Activated T-helper 1 cell treated with anti-CD3 and anti-CD28 coated beads, Interleukin-2, amount 50 U/mL, for 16 hours (primary cell): Measurements from ENCODE around the gene ZFHX2.
"Not testable (repeated sequence)": the region's sequence is repeated elsewhere in the genome, so short reads cannot be mapped to it uniquely, and the experiment has no call there.

Experiments
- DNase-seq, 2 donors: peaks; one replicate each; pipeline ENCODE4 v3.0.0-alpha.2; 2020; ENCODE audit warnings: low read depth in 1 of 2, low spot score in 1 of 2

The ZFHX2 gene

GRCh38 chr14:23544511-23545447, 6.8 kb downstream of the ZFHX2 start:
- DNase-seq: no peak

DNA sequence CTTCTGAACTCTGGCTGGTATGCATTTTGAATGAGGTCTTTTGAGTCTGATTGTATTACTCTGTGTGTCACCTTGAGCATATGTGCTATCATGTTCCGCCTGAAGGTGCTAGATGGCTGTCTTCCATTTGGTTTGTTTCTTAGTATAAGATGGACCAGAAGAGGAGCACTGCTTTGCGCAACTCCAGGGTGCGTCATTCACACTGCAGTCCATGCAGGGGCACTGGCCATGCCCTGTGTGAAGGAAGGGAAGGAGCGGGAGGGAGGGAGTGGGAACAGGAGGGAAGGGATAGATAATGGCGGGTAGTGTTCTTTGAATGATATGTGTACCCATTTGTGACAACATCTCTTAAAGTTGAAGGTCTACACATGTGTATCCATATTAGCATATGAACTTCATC, 8.2 kb downstream of the ZFHX2 start:
- no peak for DNase-seq

GRCh38 chr14:23542261-23542660, 9.3 kb downstream of the ZFHX2 start:
- DNase-seq: no peak

DNA sequence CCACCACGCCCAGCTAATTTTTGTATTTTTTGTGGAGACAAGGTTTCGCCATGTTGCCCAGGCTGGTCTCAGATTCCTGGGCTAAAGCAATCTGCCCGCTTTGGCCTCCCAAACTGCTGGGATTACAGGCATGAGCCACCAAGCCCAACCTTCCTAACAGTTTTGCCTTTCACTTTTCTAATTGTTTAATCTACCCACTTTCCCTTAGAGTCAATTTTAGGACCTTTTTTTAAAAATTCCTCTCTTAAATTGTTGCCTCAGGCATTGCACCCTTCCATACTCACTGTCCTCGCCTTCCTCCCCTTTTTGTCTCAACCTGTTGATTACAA, 11.5 kb downstream of the ZFHX2 start:
- DNase-seq: no peak

- DNase-seq: no peak
Measured at GRCh38 chr14:23539248-23540140, 12.1 kb downstream of the ZFHX2 start.

DNA sequence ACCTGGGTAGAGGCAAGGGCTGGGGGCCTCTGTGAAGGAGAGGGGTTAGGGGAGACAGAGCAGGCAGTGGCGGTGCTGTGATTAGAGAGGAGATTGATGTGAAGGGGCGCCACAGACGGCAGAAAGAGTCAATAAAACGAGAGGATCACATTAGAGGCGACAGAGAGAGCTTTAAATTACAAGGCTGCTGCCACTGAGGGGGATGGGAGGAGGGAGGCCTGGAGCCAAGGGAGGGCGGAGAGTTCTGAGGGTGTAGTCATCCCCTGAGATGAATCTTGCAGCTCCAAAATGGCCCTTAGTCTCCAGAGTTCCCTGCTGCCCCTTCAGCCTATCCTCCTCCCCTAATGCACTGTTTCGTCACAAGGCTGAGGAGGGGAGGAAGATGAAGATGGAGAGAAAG, 12.8 kb downstream of the ZFHX2 start:
- no peak for DNase-seq

DNA sequence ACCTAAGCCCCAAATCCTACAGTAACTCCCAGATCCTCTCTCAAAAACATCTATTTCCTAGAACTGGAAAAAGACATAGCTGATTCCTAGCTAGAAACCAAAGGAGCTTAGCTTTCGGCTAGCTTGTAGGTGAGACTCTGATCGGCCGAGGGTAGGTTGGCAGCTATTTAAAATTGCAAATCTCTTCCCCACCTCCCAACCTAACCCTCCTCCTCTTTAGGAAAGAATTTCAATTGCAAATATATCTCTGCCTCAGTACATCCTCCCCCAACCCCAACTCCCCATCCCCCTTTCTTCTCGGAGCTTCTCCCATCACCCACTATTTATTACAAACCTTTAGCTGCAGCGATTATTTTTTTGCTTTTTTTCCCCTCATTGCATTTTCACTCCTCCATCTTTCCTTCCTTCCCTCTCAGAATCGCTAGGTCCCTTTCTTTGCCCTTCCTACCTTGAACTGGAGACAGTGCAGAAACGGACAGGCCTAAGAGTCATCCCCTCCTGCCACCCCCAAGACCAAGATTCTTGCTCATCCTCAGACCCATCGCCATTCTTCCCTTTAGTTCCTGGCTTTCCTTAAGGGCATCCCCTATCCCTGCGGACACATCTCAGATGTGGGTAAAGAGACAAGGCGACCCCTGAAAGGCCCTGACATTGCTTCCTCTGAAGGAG, 13.4 kb downstream of the ZFHX2 start:
- DNase-seq: no peak

DNA sequence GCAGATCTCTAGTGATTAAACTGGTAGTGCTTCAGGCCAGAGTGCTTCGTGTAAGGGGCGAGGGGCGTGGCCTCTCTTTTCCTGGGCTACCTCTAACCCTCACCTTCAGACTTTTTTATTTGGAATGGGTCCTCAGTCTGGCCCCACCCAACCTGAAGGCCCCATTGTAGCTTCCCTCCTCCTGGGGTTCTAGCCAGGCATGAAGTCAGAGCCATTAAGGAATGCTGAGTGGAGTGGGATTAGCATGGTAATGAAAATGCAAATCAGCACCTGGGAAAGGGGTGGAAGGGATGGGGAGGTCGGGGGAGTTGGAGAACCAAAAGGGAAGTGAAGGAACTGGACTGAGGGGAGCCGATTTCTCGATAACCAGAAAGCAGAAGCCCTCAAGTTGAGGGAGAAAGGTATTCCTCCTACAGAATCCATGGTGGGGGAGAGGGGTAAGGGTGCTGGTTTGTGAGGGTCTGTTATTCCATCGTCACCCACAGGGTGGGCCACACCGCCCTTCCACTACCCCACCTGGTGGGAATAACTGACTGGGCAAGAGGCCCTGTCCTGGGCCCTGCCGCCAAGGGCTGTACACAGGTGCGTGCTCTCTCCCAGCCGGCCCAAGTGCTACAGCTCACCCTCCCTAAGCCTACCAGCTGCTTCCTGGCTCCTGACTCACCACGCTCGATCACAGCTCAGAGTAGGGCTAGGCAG, 14.1 kb downstream of the ZFHX2 start:
- no peak for DNase-seq

DNA sequence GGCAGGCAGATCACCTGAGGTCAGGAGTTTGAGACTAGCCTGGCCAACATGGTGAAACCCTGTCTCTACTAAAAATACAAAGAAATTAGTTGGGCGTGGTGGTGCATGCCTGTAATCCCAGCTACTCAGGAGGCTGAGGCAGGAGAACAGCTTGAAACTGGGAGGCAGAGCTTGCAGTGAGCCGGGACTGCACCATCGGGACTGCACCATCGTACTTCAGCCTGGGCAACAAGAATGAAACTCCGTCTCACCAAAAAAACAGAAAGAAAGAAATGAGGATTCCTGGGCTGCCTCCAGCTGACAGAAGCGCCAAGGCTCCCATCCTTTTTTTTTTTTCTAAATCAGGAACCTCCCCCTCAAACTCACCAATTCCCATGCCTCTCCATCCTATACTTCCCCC, 14.7 kb downstream of the ZFHX2 start:
- DNase-seq: not testable (repeated sequence)

- DNase-seq: no peak
Measured at GRCh38 chr14:23536494-23536893, 15.1 kb downstream of the ZFHX2 start.

GRCh38 chr14:23535943-23536342, 15.6 kb downstream of the ZFHX2 start:
- no peak for DNase-seq

DNA sequence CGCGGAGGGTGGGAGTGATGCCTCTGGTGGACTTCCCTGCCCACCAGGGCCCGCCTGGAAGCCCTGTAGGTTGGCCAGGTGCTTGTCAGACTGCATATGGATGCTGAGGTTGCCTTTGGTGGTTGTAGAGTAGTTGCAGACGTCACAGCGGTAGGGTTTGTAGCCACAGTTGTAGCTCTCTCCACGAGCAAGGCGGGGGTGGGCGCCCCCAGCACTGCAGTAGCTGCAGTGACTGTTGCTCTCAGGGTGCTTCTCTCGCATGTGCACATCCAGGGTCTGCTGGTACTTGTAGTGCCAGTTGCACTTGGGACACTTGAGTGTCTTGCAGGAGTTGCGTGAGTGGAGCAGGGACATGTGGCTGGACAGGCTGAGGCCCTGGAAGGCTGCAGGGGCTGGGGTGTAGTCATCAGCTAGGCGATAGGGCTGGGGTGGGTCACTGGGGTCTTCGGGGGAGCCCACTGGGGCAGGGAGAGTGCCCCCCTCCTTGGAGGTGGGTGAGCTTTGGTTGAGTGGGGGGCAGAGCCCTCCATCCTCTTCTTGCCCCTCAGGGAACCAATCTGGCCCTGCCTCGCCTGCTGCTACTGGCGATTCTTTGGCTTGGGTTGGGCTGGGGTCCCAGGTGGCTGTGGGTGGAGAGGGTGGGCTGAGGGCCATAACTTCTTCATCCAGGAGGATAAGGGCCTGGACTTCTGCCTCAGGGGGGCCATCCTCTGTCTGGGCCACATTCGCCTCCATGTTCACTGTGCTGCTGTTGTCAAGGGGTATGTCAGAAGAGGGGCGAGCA, 17.7 kb downstream of the ZFHX2 start:
- no peak for DNase-seq

DNA sequence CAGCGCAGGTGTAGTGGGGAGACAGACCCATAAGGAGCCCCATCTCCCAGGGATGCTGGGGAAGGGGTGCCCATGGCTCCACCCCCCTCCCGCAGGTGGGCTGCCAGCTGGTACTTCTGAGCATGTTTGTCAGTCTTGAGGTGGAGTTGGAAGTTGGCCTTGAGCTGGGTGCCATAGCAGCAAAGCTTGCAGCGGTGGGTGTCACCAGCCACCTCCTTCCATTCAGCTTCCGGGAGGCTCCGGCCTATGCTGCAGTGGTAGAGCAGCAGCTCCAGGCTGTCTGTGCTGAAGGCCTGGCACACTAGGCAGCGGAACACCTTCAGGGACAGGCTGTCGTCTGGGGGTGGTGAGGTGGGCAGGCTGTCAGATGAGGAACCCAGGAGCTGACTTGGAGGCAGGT, 18.9 kb downstream of the ZFHX2 start:
- DNase-seq: no peak

- DNase-seq: no peak
Measured at GRCh38 chr14:23531391-23531790, 20.2 kb downstream of the ZFHX2 start.

- DNase-seq: no peak
Measured at GRCh38 chr14:23530375-23531055, 21.1 kb downstream of the ZFHX2 start.

- no peak for DNase-seq
Measured at GRCh38 chr14:23529016-23529415, 22.5 kb downstream of the ZFHX2 start.

- DNase-seq: no peak
Measured at GRCh38 chr14:23528555-23528954, 23.0 kb downstream of the ZFHX2 start.

DNA sequence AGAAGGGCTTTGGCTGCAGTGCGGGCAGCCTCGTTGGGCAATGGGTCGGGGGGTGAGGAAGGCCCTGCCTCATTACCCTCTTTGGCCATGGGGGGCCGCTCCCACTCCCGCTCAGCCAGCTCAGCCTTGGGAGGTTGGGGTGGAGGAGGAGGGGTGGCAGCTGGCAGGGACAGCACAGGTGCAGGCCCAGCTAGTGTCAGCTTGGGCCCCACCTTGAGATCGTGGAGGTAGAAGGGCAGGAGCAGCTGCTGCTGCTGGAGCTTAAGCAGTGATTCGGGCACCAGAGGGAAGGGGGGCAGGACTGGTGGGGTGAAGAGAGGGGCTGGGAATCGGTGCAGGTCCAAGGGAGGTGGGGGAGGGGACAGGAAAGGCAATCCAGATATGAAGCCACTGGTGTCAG, 26.0 kb downstream of the ZFHX2 start:
- DNase-seq: no peak

GRCh38 chr14:23524954-23525353, 26.6 kb downstream of the ZFHX2 start:
- no peak for DNase-seq
